Smooth muscle cell (in vitro differentiated cells): Measurements from ENCODE around the gene C15orf39. TPM values are rescaled to one million over a fixed set of nuclear protein-coding genes. Genes with fewer than 3 reads are reported as not detected.

Experiments
- DNase-seq: peaks from one replicate; lab custom pipeline; 2025; ENCODE audit not compliant: unreplicated experiment; lab: John Stamatoyannopoulos, UW
- H2AFZ ChIP-seq: fragments of 200-600 bp; sonication (generic); 2 replicates; pipeline ENCODE4 v1.6.0; 2016; ENCODE audit warnings: antibody characterized with exemption, low read depth, mild to moderate bottlenecking
- H3F3A ChIP-seq: fragments of 200-600 bp; sonication (generic); 2 replicates; pipeline ENCODE4 v1.6.0; 2017; ENCODE audit warnings: antibody characterized with exemption, low read depth
- H3K27ac ChIP-seq: fragments of 200-600 bp; sonication (generic); 2 replicates; pipeline ENCODE4 v1.5.1; 2016; ENCODE audit warnings: low read depth, mild to moderate bottlenecking
- H3K27me3 ChIP-seq: fragments of 200-600 bp; sonication (generic); 2 replicates; pipeline ENCODE4 v1.6.1; 2016; ENCODE audit warnings: low read depth, mild to moderate bottlenecking
- H3K36me3 ChIP-seq: fragments of 200-600 bp; sonication (generic); 2 replicates; pipeline ENCODE4 v1.5.1; 2016; ENCODE audit warnings: low read depth
- H3K4me1 ChIP-seq: fragments of 200-600 bp; sonication (generic); 2 replicates; pipeline ENCODE4 v1.5.1; 2016; ENCODE audit warnings: low read depth
- H3K4me2 ChIP-seq: fragments of 200-600 bp; sonication (generic); 2 replicates; pipeline ENCODE4 v1.6.0; 2016; ENCODE audit warnings: mild to moderate bottlenecking
- H3K4me3 ChIP-seq: fragments of 200-600 bp; sonication (generic); 2 replicates; pipeline ENCODE4 v1.5.1; 2016; ENCODE audit warnings: mild to moderate bottlenecking
- H3K79me2 ChIP-seq: fragments of 200-600 bp; sonication (generic); 2 replicates; pipeline ENCODE4 v1.6.0; 2016; ENCODE audit warnings: low read depth, mild to moderate bottlenecking
- H3K9ac ChIP-seq: fragments of 200-600 bp; sonication (generic); 2 replicates; pipeline ENCODE4 v1.6.0; 2016; ENCODE audit warnings: low read depth
- H3K9me3 ChIP-seq: fragments of 200-600 bp; sonication (generic); replicated peaks from 2 replicates; pipeline ENCODE4 v1.5.1; 2016; ENCODE audit warnings: low read depth
- H4K20me1 ChIP-seq: fragments of 200-600 bp; sonication (generic); 2 replicates; pipeline ENCODE4 v1.6.0; 2016; ENCODE audit warnings: low read depth
- CTCF ChIP-seq: fragments of 200-600 bp; sonication (generic); IDR thresholded peaks from 2 replicates; pipeline ENCODE4 v1.5.1; 2017; ENCODE audit warnings: borderline replicate concordance, mild to moderate bottlenecking, antibody characterized with exemption; ENCODE audit not compliant: insufficient read depth, poor library complexity, severe bottlenecking
- WGBS: methylation state at CpG from one replicate; pipeline ENCODE4 v1.1.7; 2016; ENCODE audit warnings: low lambda C conversion rate; 5-methylcytosine and 5-hydroxymethylcytosine counted together
- polyA plus RNA-seq: library from polyadenylated mRNA; unstranded; fragments of >200 nt; fragmentation: Nextera tagmentation; extraction: Ambion mirVana; gene quantifications from 2 replicates; pipeline ENCODE4 v1.2.1, GENCODE V29; 2016
- total RNA-seq: library from RNA; depleted of rRNA; stranded (reverse); fragments of >200 nt; gene quantifications from 2 replicates; pipeline ENCODE4 v1.2.3, GENCODE V29; 2014

C15orf39 gene
- total and polyA plus RNA-seq, 2 experiments from 2014 or later: 8.4 to 9.3 TPM

- no peak for TF ChIP-seq CTCF
- Histone ChIP-seq H3K79me2 (no peaks in the 10 kb centered on the region), H3K36me3 (no peaks in the 10 kb centered on the region), H4K20me1 (no peaks in the 10 kb centered on the region), H3K4me2 (no peak overlapping the region), H3K27me3 (no peaks in the 10 kb centered on the region), H2AFZ (no peak overlapping the region), H3K4me1 (peaks cover 6% of the 10 kb centered on the region), H3K9ac (no peak overlapping the region), H3K27ac (no peak overlapping the region), H3K9me3 (no peaks in the 10 kb centered on the region), H3F3A (no peaks in the 10 kb centered on the region), H3K4me3 (no peak overlapping the region)
- DNase-seq: no peak
- WGBS: 99% methylated on average over 7 of the region's 7 CpGs
These were observed 43.3 kb upstream of the C15orf39 start for GRCh38 chr15:75158402-75158801.

- Histone ChIP-seq H3K9me3 (no peaks in the 10 kb centered on the region), H3F3A (no peaks in the 10 kb centered on the region), H3K4me3 (no peak overlapping the region), H3K27me3 (no peaks in the 10 kb centered on the region), H3K36me3 (no peaks in the 10 kb centered on the region), H2AFZ (no peak overlapping the region), H4K20me1 (no peaks in the 10 kb centered on the region), H3K9ac (no peak overlapping the region), H3K79me2 (no peaks in the 10 kb centered on the region), H3K27ac (no peak overlapping the region), H3K4me1 (peaks cover 6% of the 10 kb centered on the region), H3K4me2 (no peak overlapping the region)
- 87% methylated on average over 1 of the region's 1 CpG for WGBS
- TF ChIP-seq CTCF: no peak
- DNase-seq: no peak
These were observed 42.4 kb upstream of the C15orf39 start for GRCh38 chr15:75159244-75159643.

- H3K9me3 ChIP-seq: no peaks in the 10 kb centered on the region
- H2AFZ ChIP-seq: no peak overlapping the region
- no peaks in the 10 kb centered on the region for H3K27me3 ChIP-seq
- H3K9ac ChIP-seq: peak overlapping the region; percentile 2
- H3F3A ChIP-seq: peaks cover 2% of the 10 kb centered on the region
- H3K36me3 ChIP-seq: no peaks in the 10 kb centered on the region
- no peaks in the 10 kb centered on the region for H4K20me1 ChIP-seq
- WGBS: 42% methylated on average over 5 of the region's 5 CpGs
- no peak for DNase-seq
- H3K4me1 ChIP-seq: peaks cover 6% of the 10 kb centered on the region
- no peaks in the 10 kb centered on the region for H3K79me2 ChIP-seq
- no peak for TF ChIP-seq CTCF
- peak overlapping the region; percentile 43 for H3K4me2 ChIP-seq
- peak overlapping the region; percentile 72 for H3K27ac ChIP-seq
- H3K4me3 ChIP-seq: no peak overlapping the region
These were observed 40.4 kb upstream of the C15orf39 start for GRCh38 chr15:75161106-75161916.
